Neural crest cell (in vitro differentiated cells): ENCODE measurements around the gene DHX15. TPM values are rescaled to one million over a fixed set of nuclear protein-coding genes. Genes with fewer than 3 reads are reported as not detected.

Source experiments
- DNase-seq: peaks from one replicate; pipeline ENCODE4 v3.0.0; 2021; ENCODE audit warnings: low read depth, mixed read lengths, low spot score
- H3K27ac Mint-ChIP-seq: one replicate; pipeline ENCODE4 v1.8.0; 2021; ENCODE audit warnings: mild to moderate bottlenecking, mixed read lengths; ENCODE audit not compliant: unreplicated experiment
- H3K27me3 Mint-ChIP-seq: 2 replicates; pipeline ENCODE4 v1.8.0; 2021; ENCODE audit warnings: low read depth, mild to moderate bottlenecking, mixed read lengths
- H3K36me3 Mint-ChIP-seq: 2 replicates; pipeline ENCODE4 v1.8.0; 2021; ENCODE audit warnings: low read depth, mild to moderate bottlenecking, mixed read lengths
- H3K4me1 Mint-ChIP-seq: 2 replicates; pipeline ENCODE4 v1.8.0; 2021; ENCODE audit warnings: mixed read lengths
- H3K4me3 Mint-ChIP-seq: one replicate; pipeline ENCODE4 v1.8.0; 2021; ENCODE audit warnings: mild to moderate bottlenecking, mixed read lengths
- H3K9me3 Mint-ChIP-seq: 2 replicates; pipeline ENCODE4 v1.8.0; 2021; ENCODE audit warnings: mixed read lengths
- CTCF ChIP-seq: fragments of 200-600 bp; sonication (generic); conservative IDR thresholded peaks from 2 replicates; pipeline ENCODE4 v1.5.0; 2021; ENCODE audit warnings: antibody characterized with exemption, mild to moderate bottlenecking
- long read RNA-seq: library from polyadenylated mRNA; unstranded; transcript quantifications from one replicate; pipeline ENCODE4 v2.0.0, GENCODE V29; 2020
- total RNA-seq: library from RNA; stranded (reverse); gene quantifications from 2 replicates; pipeline ENCODE4 v1.2.1, GENCODE V29; 2021

Gene DHX15
- 240 TPM in 2 replicates for total RNA-seq
- long read RNA-seq, transcript DHX15-201 (14 exons, 2,994 nt), result major isoform, 716 of 851 reads
- long read RNA-seq, partial matches to known transcripts, result 94 of 851 reads
- long read RNA-seq, other reads (novel, unspliced or antisense), result 38 of 851 reads

GRCh38 chr4:24584211-24584850, at the start of gene DHX15:
TSS of gene DHX15 (minus strand) at chr4:24584554. CDS start at chr4:24584393, 161 bp downstream.
- no peak for TF ChIP-seq CTCF
- Mint-ChIP-seq H3K36me3 (peaks cover 22% of the 10 kb centered on the region), H3K9me3 (no peaks in the 10 kb centered on the region), H3K27ac (peak within 1 kb of the TSS; percentile 100), H3K27me3 (no peaks in the 10 kb centered on the region), H3K4me1 (peaks cover 29% of the 10 kb centered on the region), H3K4me3 (peak within 1 kb of the TSS; percentile 95)
- peak; percentile 85 for DNase-seq

GRCh38 chr4:24632011-24632410, 47.7 kb upstream of the DHX15 start:
- no peak for TF ChIP-seq CTCF
- Mint-ChIP-seq H3K9me3 (no peaks in the 10 kb centered on the region), H3K4me1 (no peaks in the 10 kb centered on the region), H3K4me3 (no peak overlapping the region), H3K27ac (no peak overlapping the region), H3K27me3 (no peaks in the 10 kb centered on the region), H3K36me3 (no peaks in the 10 kb centered on the region)
- no peak for DNase-seq

GRCh38 chr4:24630937-24631336, 46.6 kb upstream of the DHX15 start:
- H3K9me3 Mint-ChIP-seq, result no peaks in the 10 kb centered on the region
- H3K27me3 Mint-ChIP-seq, result no peaks in the 10 kb centered on the region
- no peaks in the 10 kb centered on the region for H3K36me3 Mint-ChIP-seq
- H3K4me3 Mint-ChIP-seq, result no peak overlapping the region
- no peak for TF ChIP-seq CTCF
- no peaks in the 10 kb centered on the region for H3K4me1 Mint-ChIP-seq
- no peak for DNase-seq
- H3K27ac Mint-ChIP-seq, result no peak overlapping the region

GRCh38 chr4:24625091-24625490, 40.7 kb upstream of the DHX15 start:
- TF ChIP-seq CTCF, result no peak
- DNase-seq, result no peak
- H3K9me3 Mint-ChIP-seq, result peaks cover 7% of the 10 kb centered on the region
- no peaks in the 10 kb centered on the region for H3K27me3 Mint-ChIP-seq
- no peak overlapping the region for H3K4me3 Mint-ChIP-seq
- no peak overlapping the region for H3K27ac Mint-ChIP-seq
- H3K36me3 Mint-ChIP-seq, result peaks cover 4% of the 10 kb centered on the region
- H3K4me1 Mint-ChIP-seq, result no peaks in the 10 kb centered on the region

- Mint-ChIP-seq H3K4me3 (no peak overlapping the region), H3K9me3 (peaks cover 13% of the 10 kb centered on the region), H3K27ac (no peak overlapping the region), H3K36me3 (peaks cover 4% of the 10 kb centered on the region), H3K27me3 (no peaks in the 10 kb centered on the region), H3K4me1 (no peaks in the 10 kb centered on the region)
- DNase-seq, result no peak
- TF ChIP-seq CTCF, result no peak
Observed at GRCh38 chr4:24624381-24624780, 40.0 kb upstream of the DHX15 start.
